A549 (cell line): ENCODE results near the gene PDYN. TPM values are rescaled to one million over a fixed set of nuclear protein-coding genes. Genes with fewer than 3 reads are reported as not detected.

Source experiments
- ATAC-seq, 2 experiments: fragments of 200-7000 bp in 1 of 2; fragments of >200 bp in 1 of 2; cut with Nextera tagmentation in 1 of 2; cut with Tn5 transposase in 1 of 2; 3 replicates each; pipeline versions ENCODE4 v1.8.0 to v1.9.1; 2018 to 2020; ENCODE audit warnings: mild to moderate bottlenecking in 1 of 2, moderate library complexity in 1 of 2
- CTCF ChIA-PET: fragments of 300-600 bp; sonication (Branson Sonifier 250); formaldehyde crosslinking; extraction: SDS; loops from one replicate; lab custom pipeline; 2021; ENCODE audit warnings: antibody characterized with exemption, inconsistent platforms; lab: Yijun Ruan, JAX
- POLR2A ChIA-PET: fragments of 350-600 bp; formaldehyde crosslinking; extraction: SDS; loops from one replicate; lab custom pipeline; 2021; ENCODE audit warnings: antibody characterized with exemption, inconsistent platforms; lab: Yijun Ruan, JAX
- DNase-seq, 2 experiments: peaks; one replicate each; pipeline versions ENCODE4 v3.0.0 to v3.0.0-alpha.2; 2011 to 2016; ENCODE audit warnings: low read depth in 1 of 2, low spot score in 1 of 2
- FAIRE-seq: peaks from 2 replicates; lab custom pipeline; 2011; peaks lifted over from hg19 to GRCh38; lab: Jason Lieb, UNC
- H3K27ac ChIP-seq, 2 experiments: fragments of >200 bp; sonication (Bioruptor Twin); formaldehyde crosslinking; 3 replicates each; pipeline ENCODE4 v1.5.1; 2016 to 2017
- H3K4me1 ChIP-seq: fragments of >200 bp; sonication (Bioruptor Twin); formaldehyde crosslinking; 3 replicates; pipeline ENCODE4 v1.6.1; 2016
- H3K4me2 ChIP-seq: fragments of >200 bp; sonication (Bioruptor Twin); formaldehyde crosslinking; 3 replicates; pipeline ENCODE4 v1.6.1; 2016
- H3K4me3 ChIP-seq: fragments of >200 bp; sonication (Bioruptor Twin); formaldehyde crosslinking; 3 replicates; pipeline ENCODE4 v1.5.1; 2016
- H3K9me3 ChIP-seq: fragments of >200 bp; sonication (Bioruptor Twin); formaldehyde crosslinking; 3 replicates; pipeline ENCODE4 v1.6.1; 2016
- CEBPB ChIP-seq, 2 experiments: fragments of >200 bp in 1 of 2; sonication (Bioruptor Twin) in 1 of 2; formaldehyde crosslinking in 1 of 2; IDR thresholded peaks; 2 replicates each; pipeline ENCODE4 v1.6.1; 2012 to 2016
- EHMT2 ChIP-seq: fragments of 200-600 bp; sonication (generic); IDR thresholded peaks from 2 replicates; pipeline ENCODE4 v1.6.1; 2016; ENCODE audit warnings: antibody characterized with exemption, low read depth, mild to moderate bottlenecking, moderate library complexity
- ESRRA ChIP-seq: fragments of 150-350 bp; IDR thresholded peaks from 2 replicates; pipeline ENCODE4 v1.6.1; 2014; ENCODE audit warnings: mild to moderate bottlenecking, low read length, borderline replicate concordance
- HEYL ChIP-seq: fragments of 250-450 bp; sonication (Bioruptor Pico); IDR thresholded peaks from 2 replicates; pipeline ENCODE4 v1.8.0; 2021; ENCODE audit warnings: mild to moderate bottlenecking, moderate library complexity
- HOXB13 ChIP-seq: fragments of 250-450 bp; sonication (Bioruptor Pico); IDR thresholded peaks from 2 replicates; pipeline ENCODE4 v1.5.0; 2020; ENCODE audit warnings: low read depth, mild to moderate bottlenecking, moderate library complexity
- HOXB5 ChIP-seq: fragments of 250-450 bp; sonication (Bioruptor Pico); IDR thresholded peaks from 2 replicates; pipeline ENCODE4 v1.5.0; 2020; ENCODE audit warnings: mild to moderate bottlenecking, moderate library complexity
- NFE2L2 ChIP-seq: fragments of 150-350 bp; conservative IDR thresholded peaks from 2 replicates; pipeline ENCODE4 v1.6.1; 2014; ENCODE audit warnings: low read length
- NPAS2 ChIP-seq: fragments of 250-450 bp; sonication (Bioruptor Pico); IDR thresholded peaks from 2 replicates; pipeline ENCODE4 v1.8.0; 2022; ENCODE audit warnings: mild to moderate bottlenecking, moderate library complexity, borderline replicate concordance
- NR3C1 ChIP-seq: fragments of >200 bp; sonication (Bioruptor Twin); formaldehyde crosslinking; IDR thresholded peaks from 3 replicates; pipeline ENCODE4 v1.6.1; 2017
- PHF8 ChIP-seq: fragments of 200-600 bp; sonication (generic); IDR thresholded peaks from 2 replicates; pipeline ENCODE4 v1.6.1; 2016; ENCODE audit warnings: low read depth, mild to moderate bottlenecking, antibody characterized with exemption, moderate library complexity, borderline replicate concordance
- POLR2A ChIP-seq: IDR thresholded peaks from 2 replicates; pipeline ENCODE4 v1.6.1; 2012; ENCODE audit warnings: mild to moderate bottlenecking, low read length
- RNF2 ChIP-seq: fragments of 200-600 bp; sonication (generic); IDR thresholded peaks from 2 replicates; pipeline ENCODE4 v1.6.1; 2016; ENCODE audit warnings: low read depth, mild to moderate bottlenecking, antibody characterized with exemption, moderate library complexity, borderline replicate concordance
- ZNF302 ChIP-seq: fragments of 250-450 bp; sonication (Bioruptor Pico); IDR thresholded peaks from 2 replicates; pipeline ENCODE4 v1.9.0; 2021; ENCODE audit warnings: inconsistent platforms, mild to moderate bottlenecking, moderate library complexity
- ZSCAN20 ChIP-seq: fragments of 250-450 bp; sonication (Bioruptor Pico); IDR thresholded peaks from 2 replicates; pipeline ENCODE4 v1.8.0; 2022; ENCODE audit warnings: mild to moderate bottlenecking, moderate library complexity
- WGBS: methylation state at CpG from one replicate; pipeline ENCODE4 v1.1.6; 2017; ENCODE audit errors: missing lambda C conversion rate; 5-methylcytosine and 5-hydroxymethylcytosine counted together
- polyA plus RNA-seq, 4 experiments: library from polyadenylated mRNA; depleted of rRNA in 3 of 4; stranded (reverse); fragments of >200 nt; fragmentation: RNase III in 1 of 4; extraction: RNeasy Plus Mini Kit Qiagen cat#74134 plus additional on column Dnase treatment in 1 of 4; gene quantifications; 2 replicates in 3 of 4; 3 replicates in 1 of 4; pipeline ENCODE4 v1.2.3, GENCODE V29; 2011 to 2017
- TF ChIP-seq, protein P1 (sequence below): fragments of 250-450 bp; sonication (Bioruptor Pico); IDR thresholded peaks from 2 replicates; pipeline ENCODE4 v1.5.0; 2020; ENCODE audit warnings: low read depth, mild to moderate bottlenecking, moderate library complexity
- TF ChIP-seq, protein P2 (sequence below): fragments of >200 bp; sonication (Bioruptor Twin); formaldehyde crosslinking; IDR thresholded peaks from 3 replicates; pipeline ENCODE4 v1.5.1; 2016
- TF ChIP-seq, protein P3 (sequence below): fragments of 150-350 bp; IDR thresholded peaks from 2 replicates; pipeline ENCODE4 v1.6.1; 2014; ENCODE audit warnings: low read depth, mild to moderate bottlenecking, low read length
- TF ChIP-seq, protein P4 (sequence below): fragments of >200 bp; sonication (Bioruptor Twin); formaldehyde crosslinking; IDR thresholded peaks from 2 replicates; pipeline ENCODE4 v1.6.1; 2016
- TF ChIP-seq, protein P5 (sequence below): IDR thresholded peaks from 2 replicates; pipeline ENCODE4 v1.6.1; 2012
- TF ChIP-seq, protein P6 (sequence below): fragments of 200-600 bp; sonication (generic); IDR thresholded peaks from 2 replicates; pipeline ENCODE4 v1.6.1; 2016; ENCODE audit warnings: antibody characterized with exemption, mild to moderate bottlenecking, moderate library complexity

Gene PDYN
- polyA plus RNA-seq, 2 of the 4 experiments (the other 2 are of a cell fraction), result not detected

DNA sequence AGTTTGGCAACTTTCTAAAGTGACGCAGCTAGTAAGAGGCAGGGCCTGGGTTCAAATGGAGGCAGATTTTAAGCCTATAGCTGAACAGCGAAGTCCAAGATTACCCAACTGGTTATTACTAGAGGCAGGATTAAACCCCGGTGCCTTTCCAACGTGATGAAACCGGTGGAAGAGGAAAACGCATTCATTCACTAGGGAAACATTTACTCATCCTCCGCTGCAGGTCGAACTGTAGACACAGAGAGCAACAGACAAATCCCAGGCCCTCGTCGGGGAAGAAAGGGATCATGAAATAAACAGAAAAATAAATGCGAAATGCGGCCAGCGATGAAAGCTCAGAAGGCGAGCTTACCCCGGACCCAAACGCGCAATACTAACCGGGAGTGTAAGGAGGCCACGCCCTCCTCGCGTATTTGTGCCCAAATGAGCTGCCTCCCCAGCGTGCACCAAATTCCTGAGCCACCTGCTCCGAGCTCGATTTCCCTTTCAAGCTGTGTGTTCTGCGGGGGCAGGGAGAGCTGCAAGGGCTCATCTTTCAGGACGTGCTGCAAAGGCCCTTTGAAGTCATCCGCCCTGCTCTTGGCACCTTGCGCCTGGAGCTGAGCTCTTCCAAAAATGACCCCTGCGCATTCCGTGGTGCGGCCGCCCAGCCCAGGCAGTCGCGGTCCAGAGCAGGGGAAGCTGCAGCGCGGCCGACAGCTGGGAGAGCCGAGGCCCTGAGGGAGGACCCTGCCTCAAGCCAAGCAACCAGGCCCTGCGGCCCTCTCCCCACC is 46.9 kb downstream of the PDYN start:
- DNase-seq, result no peak
- no peaks in the 10 kb centered on the region for H3K4me1 ChIP-seq
- TF ChIP-seq HEYL (no peak), HOXB13 (no peak), ESRRA (no peak), PHF8 (no peak), ZSCAN20 (no peak), NPAS2 (CRISPR knock-in tag) (no peak), EHMT2 (no peak), ZNF302 (CRISPR knock-in tag) (no peak), HOXB5 (CRISPR knock-in tag) (no peak), POLR2A (no peak), CEBPB (IDR thresholded peaks at IDR 0.05) (no peak)
- TF ChIP-seq, protein P1, sequence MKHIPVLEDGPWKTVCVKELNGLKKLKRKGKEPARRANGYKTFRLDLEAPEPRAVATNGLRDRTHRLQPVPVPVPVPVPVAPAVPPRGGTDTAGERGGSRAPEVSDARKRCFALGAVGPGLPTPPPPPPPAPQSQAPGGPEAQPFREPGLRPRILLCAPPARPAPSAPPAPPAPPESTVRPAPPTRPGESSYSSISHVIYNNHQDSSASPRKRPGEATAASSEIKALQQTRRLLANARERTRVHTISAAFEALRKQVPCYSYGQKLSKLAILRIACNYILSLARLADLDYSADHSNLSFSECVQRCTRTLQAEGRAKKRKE (CRISPR knock-in tag), result no peak
- TF ChIP-seq, protein P2, sequence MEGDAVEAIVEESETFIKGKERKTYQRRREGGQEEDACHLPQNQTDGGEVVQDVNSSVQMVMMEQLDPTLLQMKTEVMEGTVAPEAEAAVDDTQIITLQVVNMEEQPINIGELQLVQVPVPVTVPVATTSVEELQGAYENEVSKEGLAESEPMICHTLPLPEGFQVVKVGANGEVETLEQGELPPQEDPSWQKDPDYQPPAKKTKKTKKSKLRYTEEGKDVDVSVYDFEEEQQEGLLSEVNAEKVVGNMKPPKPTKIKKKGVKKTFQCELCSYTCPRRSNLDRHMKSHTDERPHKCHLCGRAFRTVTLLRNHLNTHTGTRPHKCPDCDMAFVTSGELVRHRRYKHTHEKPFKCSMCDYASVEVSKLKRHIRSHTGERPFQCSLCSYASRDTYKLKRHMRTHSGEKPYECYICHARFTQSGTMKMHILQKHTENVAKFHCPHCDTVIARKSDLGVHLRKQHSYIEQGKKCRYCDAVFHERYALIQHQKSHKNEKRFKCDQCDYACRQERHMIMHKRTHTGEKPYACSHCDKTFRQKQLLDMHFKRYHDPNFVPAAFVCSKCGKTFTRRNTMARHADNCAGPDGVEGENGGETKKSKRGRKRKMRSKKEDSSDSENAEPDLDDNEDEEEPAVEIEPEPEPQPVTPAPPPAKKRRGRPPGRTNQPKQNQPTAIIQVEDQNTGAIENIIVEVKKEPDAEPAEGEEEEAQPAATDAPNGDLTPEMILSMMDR, result no peak
- TF ChIP-seq, protein P3, sequence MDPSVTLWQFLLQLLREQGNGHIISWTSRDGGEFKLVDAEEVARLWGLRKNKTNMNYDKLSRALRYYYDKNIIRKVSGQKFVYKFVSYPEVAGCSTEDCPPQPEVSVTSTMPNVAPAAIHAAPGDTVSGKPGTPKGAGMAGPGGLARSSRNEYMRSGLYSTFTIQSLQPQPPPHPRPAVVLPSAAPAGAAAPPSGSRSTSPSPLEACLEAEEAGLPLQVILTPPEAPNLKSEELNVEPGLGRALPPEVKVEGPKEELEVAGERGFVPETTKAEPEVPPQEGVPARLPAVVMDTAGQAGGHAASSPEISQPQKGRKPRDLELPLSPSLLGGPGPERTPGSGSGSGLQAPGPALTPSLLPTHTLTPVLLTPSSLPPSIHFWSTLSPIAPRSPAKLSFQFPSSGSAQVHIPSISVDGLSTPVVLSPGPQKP, result no peak
- TF ChIP-seq, protein P4, sequence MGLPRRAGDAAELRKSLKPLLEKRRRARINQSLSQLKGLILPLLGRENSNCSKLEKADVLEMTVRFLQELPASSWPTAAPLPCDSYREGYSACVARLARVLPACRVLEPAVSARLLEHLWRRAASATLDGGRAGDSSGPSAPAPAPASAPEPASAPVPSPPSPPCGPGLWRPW, result no peak
- TF ChIP-seq, protein P5, sequence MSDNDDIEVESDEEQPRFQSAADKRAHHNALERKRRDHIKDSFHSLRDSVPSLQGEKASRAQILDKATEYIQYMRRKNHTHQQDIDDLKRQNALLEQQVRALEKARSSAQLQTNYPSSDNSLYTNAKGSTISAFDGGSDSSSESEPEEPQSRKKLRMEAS, result no peak
- TF ChIP-seq, all 56 proteins: peak for 0
- Histone ChIP-seq H3K9me3 (no peaks in the 10 kb centered on the region), H3K4me2 (no peak overlapping the region), H3K27ac (no peak overlapping the region), H3K4me3 (no peak overlapping the region)
- ChIA-PET CTCF (interaction anchor here (1.1 to 1.4 kb wide), 3 partner anchors 9 to 183 kb away, joined by 3 to 5 read pairs (median 5); no protein-coding TSS in a partner anchor), POLR2A (no interaction called here)
- no peak for FAIRE-seq
- WGBS, result 81% methylated on average over 31 of the region's 39 CpGs
- ATAC-seq, result no peak

DNA sequence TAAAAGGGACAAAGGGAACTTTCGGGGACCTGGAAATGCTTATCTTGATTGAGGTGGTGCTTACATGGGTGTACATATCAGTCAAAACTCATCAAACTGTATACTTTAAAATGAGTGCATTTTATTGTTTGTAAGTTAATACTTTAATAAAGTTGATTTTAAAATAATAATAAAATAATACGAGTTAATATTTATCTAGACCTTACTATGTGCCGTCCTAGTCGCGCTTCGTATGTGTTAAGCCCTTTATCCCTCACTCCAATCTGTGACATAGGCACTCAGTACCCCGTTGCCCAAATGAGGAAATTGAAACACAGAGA is 47.5 kb downstream of the PDYN start:
- ATAC-seq, result no peak
- Histone ChIP-seq H3K27ac (no peak overlapping the region), H3K9me3 (no peaks in the 10 kb centered on the region)
- CTCF ChIA-PET, result interaction anchor here (0.6 to 1.4 kb wide), 3 partner anchors 9 to 182 kb away, joined by 4 to 5 read pairs (median 5); no protein-coding TSS in a partner anchor
- no peak for TF ChIP-seq RNF2
- TF ChIP-seq, protein P6, sequence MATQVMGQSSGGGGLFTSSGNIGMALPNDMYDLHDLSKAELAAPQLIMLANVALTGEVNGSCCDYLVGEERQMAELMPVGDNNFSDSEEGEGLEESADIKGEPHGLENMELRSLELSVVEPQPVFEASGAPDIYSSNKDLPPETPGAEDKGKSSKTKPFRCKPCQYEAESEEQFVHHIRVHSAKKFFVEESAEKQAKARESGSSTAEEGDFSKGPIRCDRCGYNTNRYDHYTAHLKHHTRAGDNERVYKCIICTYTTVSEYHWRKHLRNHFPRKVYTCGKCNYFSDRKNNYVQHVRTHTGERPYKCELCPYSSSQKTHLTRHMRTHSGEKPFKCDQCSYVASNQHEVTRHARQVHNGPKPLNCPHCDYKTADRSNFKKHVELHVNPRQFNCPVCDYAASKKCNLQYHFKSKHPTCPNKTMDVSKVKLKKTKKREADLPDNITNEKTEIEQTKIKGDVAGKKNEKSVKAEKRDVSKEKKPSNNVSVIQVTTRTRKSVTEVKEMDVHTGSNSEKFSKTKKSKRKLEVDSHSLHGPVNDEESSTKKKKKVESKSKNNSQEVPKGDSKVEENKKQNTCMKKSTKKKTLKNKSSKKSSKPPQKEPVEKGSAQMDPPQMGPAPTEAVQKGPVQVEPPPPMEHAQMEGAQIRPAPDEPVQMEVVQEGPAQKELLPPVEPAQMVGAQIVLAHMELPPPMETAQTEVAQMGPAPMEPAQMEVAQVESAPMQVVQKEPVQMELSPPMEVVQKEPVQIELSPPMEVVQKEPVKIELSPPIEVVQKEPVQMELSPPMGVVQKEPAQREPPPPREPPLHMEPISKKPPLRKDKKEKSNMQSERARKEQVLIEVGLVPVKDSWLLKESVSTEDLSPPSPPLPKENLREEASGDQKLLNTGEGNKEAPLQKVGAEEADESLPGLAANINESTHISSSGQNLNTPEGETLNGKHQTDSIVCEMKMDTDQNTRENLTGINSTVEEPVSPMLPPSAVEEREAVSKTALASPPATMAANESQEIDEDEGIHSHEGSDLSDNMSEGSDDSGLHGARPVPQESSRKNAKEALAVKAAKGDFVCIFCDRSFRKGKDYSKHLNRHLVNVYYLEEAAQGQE, result no peak
- no peak for TF ChIP-seq NFE2L2
- no peak for TF ChIP-seq NR3C1
- TF ChIP-seq, all 56 proteins: peak for 0
- POLR2A ChIA-PET, result no interaction called here
- Histone ChIP-seq H3K4me1 (no peaks in the 10 kb centered on the region), H3K4me2 (no peak overlapping the region), H3K4me3 (no peak overlapping the region)
- DNase-seq, result no peak
- FAIRE-seq, result no peak
- 78% methylated on average over 7 of the region's 7 CpGs for WGBS
